ENCODE data around the gene TRAPPC3L. TPM values are rescaled to one million over a fixed set of nuclear protein-coding genes. Genes with fewer than 3 reads are reported as not detected.

The TRAPPC3L gene
- total and polyA plus RNA-seq, 9 of the 15 experiments (the other 6 are each of a cell fraction or from before 2014, with no cell fraction given): not detected

DNA sequence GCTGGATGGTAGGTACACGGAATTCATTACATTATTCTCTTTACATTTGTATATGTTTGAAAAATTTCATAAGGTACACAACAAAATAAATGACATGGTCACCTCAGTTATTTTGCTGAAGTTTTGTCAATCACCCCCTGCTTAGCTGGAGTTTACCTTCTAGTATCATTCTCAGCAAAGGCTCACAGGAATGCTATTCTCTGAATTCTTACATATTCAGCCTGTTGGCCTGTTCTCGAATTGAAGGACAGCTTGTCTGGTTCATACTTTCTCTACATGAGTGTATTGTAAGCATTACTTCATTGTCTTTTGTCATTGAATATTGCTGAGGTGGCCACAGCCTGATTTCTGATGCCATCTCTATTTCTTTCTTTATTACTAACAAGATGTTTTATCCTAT is 21.2 kb downstream of the TRAPPC3L start:
- Histone ChIP-seq H3K27me3 (ENCODE audit: control insufficient read depth in 2 of 2, insufficient read depth in 2 of 2, low read length in 2 of 2) (peaks cover 0 to under 1% of the 10 kb centered on the region in 2 experiments; a peak in 2 of 5 replicates), H3K9me1 (ENCODE audit: control insufficient read depth, insufficient read depth, low read length) (no peaks in the 10 kb centered on the region), H3K9me3 (replicated peaks; ENCODE audit: control insufficient read depth, insufficient read depth, low read depth, low read length) (no peaks in the 10 kb centered on the region), H3K36me3 (ENCODE audit: control insufficient read depth, insufficient read depth, low read length) (no peaks in the 10 kb centered on the region), H2AFZ (ENCODE audit: low read depth, low read length) (0 out of 2 replicates have a peak overlapping the region, but pooled peaks have one; percentile 12), H4K20me1 (replicated peaks; ENCODE audit: control insufficient read depth, insufficient read depth, low read length) (no peaks in the 10 kb centered on the region), H3K27ac (ENCODE audit: extremely low read depth, low read depth, low read length) (no peak overlapping the region), H3K4me1 (replicated peaks in 1 of 2; ENCODE audit: control insufficient read depth in 2 of 2, insufficient read depth in 2 of 2, low read length in 2 of 2) (peaks cover 0 to 2% of the 10 kb centered on the region in 2 experiments; a peak in 1 of 5 replicates), H3K4me3 (no peak overlapping the region), H3K9ac (ENCODE audit: insufficient read depth in 1 of 2, low read depth in 2 of 2, low read length in 2 of 2) (no peak overlapping the region), H3K4me2 (ENCODE audit: insufficient read depth, low read length) (no peak overlapping the region), H3K79me2 (ENCODE audit: control insufficient read depth, insufficient read depth, low read length) (no peaks in the 10 kb centered on the region)
- intact Hi-C loops (cut with micrococcal nuclease) (no loop called here), in situ Hi-C loops (cut with MboI) (no loop called here)
- BruUV-seq (replicated peaks): no TSS peak
- FAIRE-seq (no peak), ATAC-seq (no peak), DNase-seq (ENCODE audit: extremely low read depth in 1 of 4, low spot score in 3 of 4) (no peak)
- POLR2A ChIA-PET: interaction anchor here (1.0 to 1.3 kb wide), 2 partner anchors 9 to 12 kb away, joined by 3 to 4 read pairs; partner anchors contain the start of gene CALHM5
- CTCF ChIA-PET (ENCODE audit: low intra/inter-chr PET ratio): interaction anchor here (0.7 kb wide), 1 partner anchor 8 kb away, joined by 3 read pairs; no protein-coding TSS in a partner anchor
- 7% methylated on average over 2 of the region's 2 CpGs for WGBS (ENCODE audit: insufficient coverage, low coverage, missing lambda C conversion rate)
- TF ChIP-seq, protein P1, sequence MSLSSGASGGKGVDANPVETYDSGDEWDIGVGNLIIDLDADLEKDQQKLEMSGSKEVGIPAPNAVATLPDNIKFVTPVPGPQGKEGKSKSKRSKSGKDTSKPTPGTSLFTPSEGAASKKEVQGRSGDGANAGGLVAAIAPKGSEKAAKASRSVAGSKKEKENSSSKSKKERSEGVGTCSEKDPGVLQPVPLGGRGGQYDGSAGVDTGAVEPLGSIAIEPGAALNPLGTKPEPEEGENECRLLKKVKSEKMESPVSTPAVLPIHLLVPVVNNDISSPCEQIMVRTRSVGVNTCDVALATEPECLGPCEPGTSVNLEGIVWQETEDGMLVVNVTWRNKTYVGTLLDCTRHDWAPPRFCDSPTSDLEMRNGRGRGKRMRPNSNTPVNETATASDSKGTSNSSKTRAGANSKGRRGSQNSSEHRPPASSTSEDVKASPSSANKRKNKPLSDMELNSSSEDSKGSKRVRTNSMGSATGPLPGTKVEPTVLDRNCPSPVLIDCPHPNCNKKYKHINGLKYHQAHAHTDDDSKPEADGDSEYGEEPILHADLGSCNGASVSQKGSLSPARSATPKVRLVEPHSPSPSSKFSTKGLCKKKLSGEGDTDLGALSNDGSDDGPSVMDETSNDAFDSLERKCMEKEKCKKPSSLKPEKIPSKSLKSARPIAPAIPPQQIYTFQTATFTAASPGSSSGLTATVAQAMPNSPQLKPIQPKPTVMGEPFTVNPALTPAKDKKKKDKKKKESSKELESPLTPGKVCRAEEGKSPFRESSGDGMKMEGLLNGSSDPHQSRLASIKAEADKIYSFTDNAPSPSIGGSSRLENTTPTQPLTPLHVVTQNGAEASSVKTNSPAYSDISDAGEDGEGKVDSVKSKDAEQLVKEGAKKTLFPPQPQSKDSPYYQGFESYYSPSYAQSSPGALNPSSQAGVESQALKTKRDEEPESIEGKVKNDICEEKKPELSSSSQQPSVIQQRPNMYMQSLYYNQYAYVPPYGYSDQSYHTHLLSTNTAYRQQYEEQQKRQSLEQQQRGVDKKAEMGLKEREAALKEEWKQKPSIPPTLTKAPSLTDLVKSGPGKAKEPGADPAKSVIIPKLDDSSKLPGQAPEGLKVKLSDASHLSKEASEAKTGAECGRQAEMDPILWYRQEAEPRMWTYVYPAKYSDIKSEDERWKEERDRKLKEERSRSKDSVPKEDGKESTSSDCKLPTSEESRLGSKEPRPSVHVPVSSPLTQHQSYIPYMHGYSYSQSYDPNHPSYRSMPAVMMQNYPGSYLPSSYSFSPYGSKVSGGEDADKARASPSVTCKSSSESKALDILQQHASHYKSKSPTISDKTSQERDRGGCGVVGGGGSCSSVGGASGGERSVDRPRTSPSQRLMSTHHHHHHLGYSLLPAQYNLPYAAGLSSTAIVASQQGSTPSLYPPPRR (CRISPR knock-in tag; IDR thresholded peaks at IDR 0.05; ENCODE audit: borderline replicate concordance): no peak
- TF ChIP-seq ZNF384 (IDR thresholded peaks at IDR 0.05; ENCODE audit: low read depth, low read length) (no peak), KAT7 (CRISPR knock-in tag; IDR thresholded peaks at IDR 0.05; ENCODE audit: borderline replicate concordance) (no peak), BRF1 (IDR thresholded peaks at IDR 0.05; ENCODE audit: borderline replicate concordance, extremely low read depth, insufficient read length) (no peak), GABPB1 (CRISPR knock-in tag; IDR thresholded peaks at IDR 0.05) (no peak), FOXA1 (IDR thresholded peaks at IDR 0.05; ENCODE audit: borderline replicate concordance) (no peak), ZNF3 (CRISPR knock-in tag; IDR thresholded peaks at IDR 0.05) (no peak), YY1 (IDR thresholded peaks at IDR 0.05; ENCODE audit: borderline replicate concordance in 1 of 3, control insufficient read depth in 1 of 3, extremely low read depth in 1 of 3, insufficient read depth in 3 of 3, insufficient read length in 1 of 3, insufficient replicate concordance in 2 of 3, low read depth in 1 of 3, low read length in 2 of 3) (no peak), ZNF174 (CRISPR knock-in tag; IDR thresholded peaks at IDR 0.05) (no peak), ARNT (IDR thresholded peaks at IDR 0.05) (no peak), MCM2 (IDR thresholded peaks at IDR 0.05; ENCODE audit: low read depth) (no peak), ZNF274 (IDR thresholded peaks at IDR 0.05; ENCODE audit: borderline replicate concordance, low read depth, low read length) (no peak)
- TF ChIP-seq, protein P2, sequence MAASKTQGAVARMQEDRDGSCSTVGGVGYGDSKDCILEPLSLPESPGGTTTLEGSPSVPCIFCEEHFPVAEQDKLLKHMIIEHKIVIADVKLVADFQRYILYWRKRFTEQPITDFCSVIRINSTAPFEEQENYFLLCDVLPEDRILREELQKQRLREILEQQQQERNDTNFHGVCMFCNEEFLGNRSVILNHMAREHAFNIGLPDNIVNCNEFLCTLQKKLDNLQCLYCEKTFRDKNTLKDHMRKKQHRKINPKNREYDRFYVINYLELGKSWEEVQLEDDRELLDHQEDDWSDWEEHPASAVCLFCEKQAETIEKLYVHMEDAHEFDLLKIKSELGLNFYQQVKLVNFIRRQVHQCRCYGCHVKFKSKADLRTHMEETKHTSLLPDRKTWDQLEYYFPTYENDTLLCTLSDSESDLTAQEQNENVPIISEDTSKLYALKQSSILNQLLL (CRISPR knock-in tag; IDR thresholded peaks at IDR 0.05; ENCODE audit: borderline replicate concordance): no peak
